ENCODE data around the gene RNGTT. TPM values are rescaled to one million over a fixed set of nuclear protein-coding genes. Genes with fewer than 3 reads are reported as not detected.

The RNGTT gene
- total and polyA plus RNA-seq, 2 experiments from 2014 or later, result 7.4 to 15.6 TPM

DNA sequence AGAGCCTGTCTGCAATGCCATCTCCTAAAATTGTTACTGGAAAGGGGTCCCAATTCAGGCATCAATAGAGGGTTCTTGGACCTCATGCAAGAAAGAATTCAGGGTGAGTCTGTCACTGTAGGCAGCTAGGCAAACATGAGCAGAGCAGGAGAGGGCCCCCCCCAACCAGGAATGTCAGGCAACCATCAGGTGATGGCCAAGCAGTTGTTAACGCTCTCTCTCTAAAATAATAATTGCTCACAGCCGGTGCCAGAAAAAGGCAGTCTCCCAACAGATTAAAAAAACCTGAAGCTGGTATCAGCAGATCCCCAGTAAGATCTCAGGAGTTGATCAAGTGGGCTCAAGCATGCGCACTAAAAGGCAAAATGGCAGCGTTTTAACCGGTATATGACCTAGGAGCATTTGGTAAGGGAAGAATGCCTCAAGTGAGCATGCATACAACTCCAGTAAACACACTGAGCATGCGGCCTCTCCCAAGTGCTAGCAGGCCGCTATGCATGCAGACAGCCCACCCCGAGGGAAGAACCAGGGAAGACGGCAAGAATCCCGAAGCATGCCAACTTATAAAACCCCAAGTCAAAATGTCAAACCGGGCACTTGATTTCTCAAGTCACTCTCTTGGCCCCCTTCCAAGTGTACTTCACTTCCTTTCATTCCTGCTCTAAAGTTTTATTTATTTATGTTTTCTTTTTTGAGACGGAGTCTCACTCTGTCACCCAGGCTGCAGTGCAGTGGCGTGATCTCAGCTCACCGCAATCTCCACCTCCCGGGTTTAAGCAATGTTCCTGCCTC lies 44.0 kb upstream of the RNGTT start:
- H3K27ac ChIP-seq, result no peak overlapping the region
- peak; percentile 23 for DNase-seq (ENCODE audit: low spot score)
- no peak overlapping the region for H2AFZ ChIP-seq
- H3K36me3 ChIP-seq (replicated peaks; ENCODE audit: insufficient read depth, low read depth), result no peaks in the 10 kb centered on the region
- H3K4me3 ChIP-seq, result no peak overlapping the region
- TF ChIP-seq EZH2 (IDR thresholded peaks at IDR 0.05; ENCODE audit: borderline replicate concordance), result no peak
- TF ChIP-seq, protein P1, sequence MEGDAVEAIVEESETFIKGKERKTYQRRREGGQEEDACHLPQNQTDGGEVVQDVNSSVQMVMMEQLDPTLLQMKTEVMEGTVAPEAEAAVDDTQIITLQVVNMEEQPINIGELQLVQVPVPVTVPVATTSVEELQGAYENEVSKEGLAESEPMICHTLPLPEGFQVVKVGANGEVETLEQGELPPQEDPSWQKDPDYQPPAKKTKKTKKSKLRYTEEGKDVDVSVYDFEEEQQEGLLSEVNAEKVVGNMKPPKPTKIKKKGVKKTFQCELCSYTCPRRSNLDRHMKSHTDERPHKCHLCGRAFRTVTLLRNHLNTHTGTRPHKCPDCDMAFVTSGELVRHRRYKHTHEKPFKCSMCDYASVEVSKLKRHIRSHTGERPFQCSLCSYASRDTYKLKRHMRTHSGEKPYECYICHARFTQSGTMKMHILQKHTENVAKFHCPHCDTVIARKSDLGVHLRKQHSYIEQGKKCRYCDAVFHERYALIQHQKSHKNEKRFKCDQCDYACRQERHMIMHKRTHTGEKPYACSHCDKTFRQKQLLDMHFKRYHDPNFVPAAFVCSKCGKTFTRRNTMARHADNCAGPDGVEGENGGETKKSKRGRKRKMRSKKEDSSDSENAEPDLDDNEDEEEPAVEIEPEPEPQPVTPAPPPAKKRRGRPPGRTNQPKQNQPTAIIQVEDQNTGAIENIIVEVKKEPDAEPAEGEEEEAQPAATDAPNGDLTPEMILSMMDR (IDR thresholded peaks at IDR 0.05; ENCODE audit: poor library complexity), result no peak
- 68% methylated on average over 15 of the region's 15 CpGs for WGBS (ENCODE audit: low lambda C conversion rate, missing lambda C conversion rate)
- no peak overlapping the region for H3K4me2 ChIP-seq
- no peaks in the 10 kb centered on the region for H3K9me3 ChIP-seq (ENCODE audit: low read depth)
- no peaks in the 10 kb centered on the region for H3K9me2 ChIP-seq (replicated peaks; ENCODE audit: insufficient read depth)
- peaks cover 8% of the 10 kb centered on the region for H3K4me1 ChIP-seq (ENCODE audit: insufficient read depth)
- H3K27me3 ChIP-seq, result no peaks in the 10 kb centered on the region
- H3K79me2 ChIP-seq, result no peaks in the 10 kb centered on the region
- no peaks in the 10 kb centered on the region for H4K20me1 ChIP-seq (ENCODE audit: insufficient read depth, poor library complexity, severe bottlenecking)

DNA sequence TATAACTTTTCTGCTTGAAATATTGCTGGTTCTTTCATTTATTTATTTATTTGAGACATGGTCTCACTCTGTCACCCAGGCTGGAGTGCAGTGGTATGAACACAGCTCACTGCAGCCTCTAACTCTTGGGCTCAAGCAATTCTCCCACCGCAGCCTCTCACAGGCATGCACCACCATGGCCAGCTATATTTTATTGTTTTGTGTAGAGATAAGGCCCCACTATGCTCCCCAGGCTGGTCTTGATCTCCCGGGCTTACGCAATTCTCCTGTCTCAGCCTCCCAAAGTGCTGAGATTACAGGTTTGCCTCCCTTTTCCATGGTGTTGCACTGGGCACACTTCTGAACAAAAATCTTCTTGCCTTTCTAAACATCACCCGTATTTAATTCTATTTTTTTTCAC lies 39.1 kb upstream of the RNGTT start:
- Histone ChIP-seq H3K4me3 (no peak overlapping the region), H2AFZ (no peak overlapping the region), H3K27ac (no peak overlapping the region), H3K79me2 (no peaks in the 10 kb centered on the region), H3K4me1 (ENCODE audit: insufficient read depth) (peaks cover 5% of the 10 kb centered on the region), H3K4me2 (no peak overlapping the region), H3K27me3 (no peaks in the 10 kb centered on the region), H3K9me3 (ENCODE audit: low read depth) (no peaks in the 10 kb centered on the region), H3K36me3 (replicated peaks; ENCODE audit: insufficient read depth, low read depth) (no peaks in the 10 kb centered on the region), H4K20me1 (ENCODE audit: insufficient read depth, poor library complexity, severe bottlenecking) (no peaks in the 10 kb centered on the region), H3K9me2 (replicated peaks; ENCODE audit: insufficient read depth) (no peaks in the 10 kb centered on the region)
- DNase-seq (ENCODE audit: low spot score), result no peak
- no peak for TF ChIP-seq EZH2 (IDR thresholded peaks at IDR 0.05; ENCODE audit: borderline replicate concordance)
- TF ChIP-seq, protein P1 (IDR thresholded peaks at IDR 0.05; ENCODE audit: poor library complexity), result no peak
- no peak for TF ChIP-seq EZH2phosphoT487 (IDR thresholded peaks at IDR 0.05; ENCODE audit: low read depth, severe bottlenecking, unreplicated experiment)
- 67% methylated on average over 4 of the region's 4 CpGs for WGBS (ENCODE audit: low lambda C conversion rate, missing lambda C conversion rate)

DNA sequence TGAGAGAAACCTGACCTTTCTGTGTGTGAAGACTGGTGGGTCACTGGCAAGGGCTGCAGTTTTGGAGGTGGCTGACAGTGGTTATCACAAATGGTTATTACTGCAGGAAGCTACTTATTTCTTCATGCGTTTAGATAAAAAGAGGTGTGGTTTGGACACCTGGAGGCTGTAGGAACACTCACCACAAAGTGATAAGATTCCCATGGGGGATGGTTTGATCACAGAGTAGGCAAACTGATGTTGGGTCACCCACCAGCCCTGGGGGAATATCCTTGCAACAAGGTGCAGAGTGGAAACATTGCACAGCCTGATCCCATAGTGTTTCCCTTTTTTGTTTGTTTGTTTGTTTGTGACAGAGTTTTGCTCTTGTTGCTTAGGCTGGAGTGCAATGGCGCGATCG lies 33.9 kb upstream of the RNGTT start:
- Histone ChIP-seq H3K79me2 (no peaks in the 10 kb centered on the region), H3K9me3 (ENCODE audit: low read depth) (no peaks in the 10 kb centered on the region), H3K4me1 (ENCODE audit: insufficient read depth) (no peaks in the 10 kb centered on the region), H3K27me3 (no peaks in the 10 kb centered on the region), H3K4me3 (no peak overlapping the region), H4K20me1 (ENCODE audit: insufficient read depth, poor library complexity, severe bottlenecking) (no peaks in the 10 kb centered on the region), H2AFZ (no peak overlapping the region), H3K9me2 (replicated peaks; ENCODE audit: insufficient read depth) (no peaks in the 10 kb centered on the region), H3K36me3 (replicated peaks; ENCODE audit: insufficient read depth, low read depth) (no peaks in the 10 kb centered on the region), H3K4me2 (no peak overlapping the region), H3K27ac (no peak overlapping the region)
- no peak for TF ChIP-seq EZH2 (IDR thresholded peaks at IDR 0.05; ENCODE audit: borderline replicate concordance)
- TF ChIP-seq EZH2phosphoT487 (IDR thresholded peaks at IDR 0.05; ENCODE audit: low read depth, severe bottlenecking, unreplicated experiment), result no peak
- TF ChIP-seq, protein P1 (IDR thresholded peaks at IDR 0.05; ENCODE audit: poor library complexity), result no peak
- WGBS (ENCODE audit: low lambda C conversion rate, missing lambda C conversion rate), result 91% methylated on average over 4 of the region's 4 CpGs
- no peak for DNase-seq (ENCODE audit: low spot score)

Measured in hepatocyte (in vitro differentiated cells).